GM12873 (cell line): ENCODE data around the gene COL4A2.

Source experiments
- CTCF ChIP-seq: IDR thresholded peaks from 2 replicates; pipeline ENCODE4 v1.5.1; 2012; ENCODE audit warnings: low read depth, mild to moderate bottlenecking, moderate library complexity, low read length, control low read depth; ENCODE audit not compliant: insufficient read depth; ENCODE audit errors: missing control alignments

The COL4A2 gene

DNA sequence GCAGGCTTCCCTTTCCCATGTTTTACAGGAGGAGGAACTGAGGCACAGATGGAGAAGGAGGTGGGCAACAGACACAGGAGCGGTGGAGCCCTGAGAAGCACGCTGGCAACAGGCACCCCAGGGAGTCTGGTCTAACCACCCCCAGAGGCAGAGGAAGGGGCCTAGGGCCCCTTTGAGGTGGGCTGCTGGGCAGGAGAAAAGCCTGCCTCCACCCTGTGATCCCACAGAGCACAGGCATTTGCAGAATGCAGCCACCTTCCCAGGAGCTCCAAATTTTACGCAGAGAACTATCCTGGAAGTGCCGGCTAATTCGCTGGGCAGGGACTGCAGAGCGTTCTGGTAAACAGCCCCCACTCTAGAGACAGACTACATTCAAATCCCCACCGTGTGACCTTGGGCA is 224.0 kb downstream of the COL4A2 start:
- TF ChIP-seq CTCF: no peak

DNA sequence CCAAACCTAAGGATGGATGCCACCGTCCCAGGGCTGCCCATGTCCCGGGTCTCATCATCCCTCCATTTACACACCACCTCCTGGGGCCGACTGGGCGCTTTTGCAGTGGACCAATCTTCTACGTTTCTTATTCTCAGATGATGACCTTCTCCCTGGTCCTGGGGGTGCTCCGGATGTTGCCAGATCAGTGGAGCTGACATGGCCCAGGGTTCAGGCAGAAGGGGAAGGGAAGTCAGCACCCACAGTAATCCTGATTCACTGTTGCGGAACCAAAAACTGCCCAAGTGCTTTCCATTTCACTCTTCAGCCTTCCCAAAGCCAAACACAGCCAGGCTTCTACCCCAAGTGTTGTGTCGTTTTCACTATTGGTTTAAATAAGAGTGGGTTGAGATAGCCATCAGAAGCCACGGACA is 224.6 kb downstream of the COL4A2 start:
- no peak for TF ChIP-seq CTCF

DNA sequence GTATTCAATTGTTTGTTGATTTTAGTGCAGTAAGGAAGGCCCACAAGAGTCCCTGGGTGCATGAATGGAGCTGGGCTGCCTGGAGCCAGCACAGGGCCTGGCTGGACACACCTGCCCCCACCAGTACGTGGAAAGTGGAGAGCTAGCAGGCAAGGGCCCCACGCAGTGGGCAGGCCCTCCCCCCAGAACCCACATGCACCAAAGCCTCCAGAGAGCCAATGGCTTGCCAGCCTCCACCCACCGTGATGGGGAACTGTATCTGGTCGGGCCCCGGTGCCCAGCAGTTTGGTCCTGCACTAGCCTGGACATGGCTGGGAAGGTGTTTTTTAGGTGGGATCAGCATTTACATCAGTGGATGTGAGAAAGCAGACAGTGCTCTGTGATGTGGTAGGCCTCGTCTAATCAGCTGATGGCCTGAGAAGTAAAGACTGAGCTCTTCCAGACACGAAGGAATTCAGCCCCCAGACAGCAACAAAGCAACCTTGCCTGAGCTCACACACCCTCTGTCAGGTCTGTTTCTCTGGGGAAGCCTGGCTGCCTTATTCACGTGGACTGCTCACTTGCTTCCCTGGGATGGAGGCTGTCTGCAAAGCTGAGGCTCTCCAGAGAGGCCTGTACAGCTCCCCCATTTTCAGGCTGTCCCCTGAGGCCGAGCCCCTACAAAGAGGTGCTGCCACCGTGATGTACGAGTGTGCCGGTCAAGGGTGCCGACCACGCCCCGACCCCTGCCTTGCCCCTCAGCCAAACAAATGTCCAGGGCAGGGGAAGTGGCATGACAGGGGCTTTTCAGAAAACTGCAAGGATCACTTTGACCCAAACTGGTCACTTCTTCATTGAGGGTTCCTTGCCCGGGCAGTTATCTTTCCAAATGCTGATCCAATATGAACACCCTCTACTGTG is 226.9 kb downstream of the COL4A2 start:
- no peak for TF ChIP-seq CTCF

GRCh38 chr13:110535526-110535925 is 228.4 kb downstream of the COL4A2 start:
- no peak for TF ChIP-seq CTCF

DNA sequence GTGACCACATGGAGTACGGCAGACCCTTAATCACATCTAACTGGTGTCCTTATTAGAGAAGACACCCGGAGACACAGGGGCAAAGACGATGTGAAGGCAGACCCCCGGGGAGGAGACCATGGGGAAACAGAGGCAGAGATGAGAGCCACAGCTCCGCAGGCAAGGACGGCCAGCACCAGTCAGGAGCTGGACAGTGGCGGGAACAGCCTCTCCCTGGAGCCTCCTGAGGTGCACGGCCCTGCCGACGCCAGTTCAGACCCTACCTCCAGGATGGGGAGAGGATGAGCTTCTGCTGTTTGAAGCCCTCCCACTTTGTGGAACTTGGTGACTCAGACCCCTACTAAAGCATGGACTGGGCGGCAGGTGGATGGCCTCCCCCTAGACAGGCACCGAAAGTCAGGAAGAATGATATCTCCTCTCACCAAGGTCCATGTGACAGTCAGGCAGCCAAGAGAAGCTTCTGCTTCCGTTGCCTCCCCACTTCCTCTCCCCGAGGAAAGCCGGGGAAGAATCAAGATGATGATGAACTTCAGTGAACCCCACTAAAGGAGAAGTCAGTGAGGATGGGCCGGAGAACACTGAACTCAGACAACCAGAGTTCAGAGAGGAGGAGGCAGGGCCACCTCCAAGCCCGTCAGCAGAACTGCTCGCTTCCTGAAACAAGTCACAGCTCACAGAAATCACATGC is 229.1 kb downstream of the COL4A2 start:
- no peak for TF ChIP-seq CTCF

GRCh38 chr13:110538632-110539031 is 231.5 kb downstream of the COL4A2 start:
- no peak for TF ChIP-seq CTCF

DNA sequence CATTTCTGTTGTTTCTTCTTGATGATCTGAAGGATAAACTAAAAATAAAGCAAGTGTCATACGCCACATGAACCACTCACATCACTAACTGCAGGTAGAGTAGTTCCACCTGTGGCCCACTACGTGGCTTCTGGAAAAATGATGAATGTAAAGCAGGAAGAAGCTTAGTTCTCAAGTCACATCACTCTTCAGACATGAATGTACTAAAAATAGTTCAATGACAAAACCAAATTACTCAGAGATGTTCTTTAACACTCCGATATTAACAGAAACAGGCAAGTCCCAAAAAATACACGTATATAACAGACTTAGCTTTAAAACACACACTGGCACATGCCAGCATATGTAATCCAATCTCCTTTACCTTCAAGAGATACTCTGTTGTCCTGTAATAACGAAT is 232.8 kb downstream of the COL4A2 start:
- no peak for TF ChIP-seq CTCF
